Activated B cell treated with CpG ODN at 0.5 μM for 24 hours (primary cell): Measurements from ENCODE around the gene SPAG16. TPM values are rescaled to one million over a fixed set of nuclear protein-coding genes. Genes with fewer than 3 reads are reported as not detected.

Source experiments
- ATAC-seq: fragments of 200-7000 bp; cut with Tn5 transposase; one replicate; pipeline ENCODE4 v1.10.0; 2021; ENCODE audit warnings: low read depth, mild to moderate bottlenecking, moderate library complexity
- CTCF ChIA-PET: fragments of 350-600 bp; sonication (Branson Sonifier 250); formaldehyde crosslinking; loops from one replicate; lab custom pipeline; 2021; ENCODE audit warnings: antibody characterized with exemption; lab: Charles Lee
- POLR2A ChIA-PET: fragments of 350-600 bp; sonication (Branson Sonifier 250); formaldehyde crosslinking; loops from one replicate; lab custom pipeline; 2021; ENCODE audit warnings: antibody characterized with exemption; lab: Charles Lee
- DNase-seq: peaks from one replicate; pipeline ENCODE4 v3.0.0; 2022
- H3K27ac Mint-ChIP-seq: one replicate; pipeline ENCODE4 v1.8.0; 2020; ENCODE audit warnings: mixed read lengths
- H3K27me3 Mint-ChIP-seq: one replicate; pipeline ENCODE4 v1.8.0; 2021; ENCODE audit warnings: mixed read lengths
- H3K36me3 Mint-ChIP-seq: one replicate; pipeline ENCODE4 v1.8.0; 2021; ENCODE audit warnings: low read depth, mixed read lengths
- H3K4me1 Mint-ChIP-seq: one replicate; pipeline ENCODE4 v1.8.0; 2021; ENCODE audit warnings: mixed read lengths
- H3K4me3 Mint-ChIP-seq: one replicate; pipeline ENCODE4 v1.8.0; 2020; ENCODE audit warnings: mild to moderate bottlenecking, mixed read lengths
- H3K9me3 Mint-ChIP-seq: one replicate; pipeline ENCODE4 v1.8.0; 2020; ENCODE audit warnings: mixed read lengths
- CTCF ChIP-seq: fragments of 200-600 bp; IDR thresholded peaks from one replicate; pipeline ENCODE4 v1.8.0; 2022; ENCODE audit warnings: antibody characterized with exemption, mild to moderate bottlenecking
- intact Hi-C: fragments of 100-400 bp; cut with micrococcal nuclease; formaldehyde crosslinking; loops from one replicate; pipeline ENCODE4 v1.15.1; 2024
- total RNA-seq: library from RNA; stranded (reverse); gene quantifications from 2 replicates; pipeline ENCODE4 v1.2.3, GENCODE V29; 2022

The SPAG16 gene
- total RNA-seq, 1 donor from 2014 or later = 11.2 TPM

- Mint-ChIP-seq H3K27me3 (no peaks in the 10 kb centered on the region), H3K27ac (no peak overlapping the region), H3K9me3 (no peaks in the 10 kb centered on the region), H3K36me3 (no peaks in the 10 kb centered on the region), H3K4me1 (no peaks in the 10 kb centered on the region), H3K4me3 (no peak overlapping the region)
- POLR2A ChIA-PET = no interaction called here
- ATAC-seq (peak; percentile 21), DNase-seq (no peak)
- no peak for TF ChIP-seq CTCF
- intact Hi-C loops = no loop called here
- CTCF ChIA-PET = no interaction called here
These were observed 456.2 kb downstream of the SPAG16 start for GRCh38 chr2:213740453-213740852.

GRCh38 chr2:213751446-213751845 is 467.2 kb downstream of the SPAG16 start:
- POLR2A ChIA-PET = no interaction called here
- no peak for DNase-seq
- intact Hi-C loops = no loop called here
- Mint-ChIP-seq H3K4me3 (no peak overlapping the region), H3K36me3 (no peaks in the 10 kb centered on the region), H3K27me3 (no peaks in the 10 kb centered on the region), H3K9me3 (no peaks in the 10 kb centered on the region), H3K4me1 (peaks cover 1% of the 10 kb centered on the region), H3K27ac (no peak overlapping the region)
- CTCF ChIA-PET = no interaction called here
- no peak for TF ChIP-seq CTCF
- peak; percentile 57 for ATAC-seq

- TF ChIP-seq CTCF = no peak
- Mint-ChIP-seq H3K9me3 (no peaks in the 10 kb centered on the region), H3K27ac (no peak overlapping the region), H3K36me3 (no peaks in the 10 kb centered on the region), H3K4me3 (no peak overlapping the region), H3K27me3 (no peaks in the 10 kb centered on the region), H3K4me1 (peaks cover 1% of the 10 kb centered on the region)
- ATAC-seq (no peak), DNase-seq (no peak)
- ChIA-PET CTCF (no interaction called here), POLR2A (no interaction called here)
- intact Hi-C loops = no loop called here
These were observed 468.3 kb downstream of the SPAG16 start for GRCh38 chr2:213752575-213752974.

- TF ChIP-seq CTCF = no peak
- CTCF ChIA-PET = no interaction called here
- no peaks in the 10 kb centered on the region for H3K36me3 Mint-ChIP-seq
- no peak overlapping the region for H3K27ac Mint-ChIP-seq
- H3K9me3 Mint-ChIP-seq = no peaks in the 10 kb centered on the region
- ATAC-seq = no peak
- H3K4me3 Mint-ChIP-seq = no peak overlapping the region
- POLR2A ChIA-PET = no interaction called here
- peaks cover under 1% of the 10 kb centered on the region for H3K4me1 Mint-ChIP-seq
- DNase-seq = no peak
- intact Hi-C loops = no loop called here
- H3K27me3 Mint-ChIP-seq = no peaks in the 10 kb centered on the region
These were observed 473.3 kb downstream of the SPAG16 start for GRCh38 chr2:213757525-213757924.

- peaks cover 2% of the 10 kb centered on the region for H3K4me1 Mint-ChIP-seq
- no peak overlapping the region for H3K4me3 Mint-ChIP-seq
- CTCF ChIA-PET = no interaction called here
- no peak for DNase-seq
- POLR2A ChIA-PET = no interaction called here
- H3K36me3 Mint-ChIP-seq = no peaks in the 10 kb centered on the region
- H3K27ac Mint-ChIP-seq = no peak overlapping the region
- no peaks in the 10 kb centered on the region for H3K27me3 Mint-ChIP-seq
- ATAC-seq = no peak
- no peak for TF ChIP-seq CTCF
- intact Hi-C loops = no loop called here
- H3K9me3 Mint-ChIP-seq = no peaks in the 10 kb centered on the region
These were observed 479.1 kb downstream of the SPAG16 start for GRCh38 chr2:213763354-213763753.
